Measurements from ENCODE around the gene KCTD16.

KCTD16 gene

DNA sequence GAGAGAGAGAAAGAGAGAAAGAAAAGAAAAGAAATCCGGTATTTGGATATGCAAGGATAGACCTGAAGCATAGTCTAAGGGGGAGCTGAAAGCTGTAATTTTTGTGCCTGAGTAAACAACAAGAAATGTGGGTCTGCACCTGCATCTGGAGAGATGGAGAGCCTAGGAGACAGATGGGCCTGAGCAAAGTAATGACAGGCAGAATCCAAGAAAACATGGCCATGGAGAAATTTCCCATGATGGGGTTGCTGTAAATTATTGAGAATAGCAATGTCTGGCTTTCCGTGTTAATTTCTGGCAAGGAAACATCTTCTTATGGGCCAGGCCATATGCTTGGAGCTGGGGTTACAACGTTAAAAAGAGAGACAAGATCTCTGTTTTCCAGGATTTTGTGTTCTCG lies 40.4 kb upstream of the KCTD16 start:
- DNase-seq, result no peak
- no peaks in the 10 kb centered on the region for H3K36me3 ChIP-seq (replicated peaks; ENCODE audit: insufficient read depth, low read length)

DNA sequence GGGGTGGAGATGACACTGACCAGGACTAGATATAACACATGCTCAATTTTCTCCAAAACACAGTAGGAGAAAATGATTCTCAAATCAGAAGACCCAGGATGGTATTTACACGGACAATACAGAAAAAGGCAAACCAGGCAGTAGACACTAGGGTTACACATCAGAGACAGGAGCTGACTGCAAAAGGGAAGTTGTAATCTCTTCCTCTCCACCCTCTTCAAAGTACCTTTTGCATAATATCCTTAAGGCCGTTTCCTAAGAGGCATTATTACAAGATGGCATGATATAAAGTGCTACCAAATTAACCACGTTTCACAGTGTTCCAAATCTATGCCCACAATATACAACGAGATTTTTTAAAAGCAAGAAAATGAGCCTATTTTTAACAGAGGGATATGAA lies 39.4 kb upstream of the KCTD16 start:
- no peak for DNase-seq
- Histone ChIP-seq H3K9me2 (replicated peaks; ENCODE audit: insufficient read depth, low read length) (no peaks in the 10 kb centered on the region), H4K20me1 (ENCODE audit: insufficient read depth, low read length) (no peaks in the 10 kb centered on the region), H3F3A (ENCODE audit: insufficient read depth, low read length) (no peaks in the 10 kb centered on the region), H3K79me2 (ENCODE audit: low read length) (no peaks in the 10 kb centered on the region), H2AFZ (ENCODE audit: low read length) (no peak overlapping the region), H3K4me2 (ENCODE audit: low read depth, low read length) (no peak overlapping the region), H3K4me3 (ENCODE audit: low read length) (no peak overlapping the region), H3K9me3 (replicated peaks; ENCODE audit: insufficient read depth, low read length) (no peaks in the 10 kb centered on the region), H3K36me3 (replicated peaks; ENCODE audit: insufficient read depth, low read length) (no peaks in the 10 kb centered on the region), H3K27ac (ENCODE audit: low read length) (no peak overlapping the region), H3K4me1 (ENCODE audit: low read length) (no peaks in the 10 kb centered on the region), H3K9ac (ENCODE audit: low read length) (no peak overlapping the region), H3K27me3 (replicated peaks; ENCODE audit: insufficient read depth, low read length) (no peaks in the 10 kb centered on the region)
- TF ChIP-seq EZH2 (optimal IDR thresholded peaks at IDR 0.05; ENCODE audit: low read depth, low read length) (no peak), EZH2phosphoT487 (IDR thresholded peaks at IDR 0.05; ENCODE audit: low read length) (no peak)
- TF ChIP-seq, protein P1, sequence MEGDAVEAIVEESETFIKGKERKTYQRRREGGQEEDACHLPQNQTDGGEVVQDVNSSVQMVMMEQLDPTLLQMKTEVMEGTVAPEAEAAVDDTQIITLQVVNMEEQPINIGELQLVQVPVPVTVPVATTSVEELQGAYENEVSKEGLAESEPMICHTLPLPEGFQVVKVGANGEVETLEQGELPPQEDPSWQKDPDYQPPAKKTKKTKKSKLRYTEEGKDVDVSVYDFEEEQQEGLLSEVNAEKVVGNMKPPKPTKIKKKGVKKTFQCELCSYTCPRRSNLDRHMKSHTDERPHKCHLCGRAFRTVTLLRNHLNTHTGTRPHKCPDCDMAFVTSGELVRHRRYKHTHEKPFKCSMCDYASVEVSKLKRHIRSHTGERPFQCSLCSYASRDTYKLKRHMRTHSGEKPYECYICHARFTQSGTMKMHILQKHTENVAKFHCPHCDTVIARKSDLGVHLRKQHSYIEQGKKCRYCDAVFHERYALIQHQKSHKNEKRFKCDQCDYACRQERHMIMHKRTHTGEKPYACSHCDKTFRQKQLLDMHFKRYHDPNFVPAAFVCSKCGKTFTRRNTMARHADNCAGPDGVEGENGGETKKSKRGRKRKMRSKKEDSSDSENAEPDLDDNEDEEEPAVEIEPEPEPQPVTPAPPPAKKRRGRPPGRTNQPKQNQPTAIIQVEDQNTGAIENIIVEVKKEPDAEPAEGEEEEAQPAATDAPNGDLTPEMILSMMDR (IDR thresholded peaks at IDR 0.05; ENCODE audit: low read length), result no peak

More for the DNA sequence above, 40.4 kb upstream of the KCTD16 start:
- no peaks in the 10 kb centered on the region for H4K20me1 ChIP-seq (ENCODE audit: insufficient read depth, low read length)
- H3K79me2 ChIP-seq (ENCODE audit: low read length), result no peaks in the 10 kb centered on the region
- H3K4me3 ChIP-seq (ENCODE audit: low read length), result no peak overlapping the region
- no peak overlapping the region for H3K27ac ChIP-seq (ENCODE audit: low read length)
- no peak for TF ChIP-seq EZH2phosphoT487 (IDR thresholded peaks at IDR 0.05; ENCODE audit: low read length)
- TF ChIP-seq, protein P1 (IDR thresholded peaks at IDR 0.05; ENCODE audit: low read length), result no peak
- TF ChIP-seq EZH2 (optimal IDR thresholded peaks at IDR 0.05; ENCODE audit: low read depth, low read length), result no peak
- H3K9me3 ChIP-seq (replicated peaks; ENCODE audit: insufficient read depth, low read length), result no peaks in the 10 kb centered on the region
- H3K4me2 ChIP-seq (ENCODE audit: low read depth, low read length), result no peak overlapping the region
- no peak overlapping the region for H2AFZ ChIP-seq (ENCODE audit: low read length)
- no peaks in the 10 kb centered on the region for H3K27me3 ChIP-seq (replicated peaks; ENCODE audit: insufficient read depth, low read length)
- no peaks in the 10 kb centered on the region for H3F3A ChIP-seq (ENCODE audit: insufficient read depth, low read length)
- H3K4me1 ChIP-seq (ENCODE audit: low read length), result no peaks in the 10 kb centered on the region
- H3K9ac ChIP-seq (ENCODE audit: low read length), result no peak overlapping the region
- H3K9me2 ChIP-seq (replicated peaks; ENCODE audit: insufficient read depth, low read length), result no peaks in the 10 kb centered on the region

GRCh38 chr5:144133050-144133633 lies 37.5 kb upstream of the KCTD16 start:
- no peak for TF ChIP-seq EZH2phosphoT487 (IDR thresholded peaks at IDR 0.05; ENCODE audit: low read length)
- TF ChIP-seq EZH2 (optimal IDR thresholded peaks at IDR 0.05; ENCODE audit: low read depth, low read length), result no peak
- TF ChIP-seq, protein P1 (IDR thresholded peaks at IDR 0.05; ENCODE audit: low read length), result no peak
- Histone ChIP-seq H2AFZ (ENCODE audit: low read length) (no peak overlapping the region), H3K27ac (ENCODE audit: low read length) (no peak overlapping the region)

More at GRCh38 chr5:144133050-144133633, 37.5 kb upstream of the KCTD16 start:
- no peaks in the 10 kb centered on the region for H3K36me3 ChIP-seq (replicated peaks; ENCODE audit: insufficient read depth, low read length)
- no peak overlapping the region for H3K4me2 ChIP-seq (ENCODE audit: low read depth, low read length)
- no peaks in the 10 kb centered on the region for H3F3A ChIP-seq (ENCODE audit: insufficient read depth, low read length)
- no peaks in the 10 kb centered on the region for H3K27me3 ChIP-seq (replicated peaks; ENCODE audit: insufficient read depth, low read length)
- H3K9me3 ChIP-seq (replicated peaks; ENCODE audit: insufficient read depth, low read length), result no peaks in the 10 kb centered on the region
- no peaks in the 10 kb centered on the region for H4K20me1 ChIP-seq (ENCODE audit: insufficient read depth, low read length)
- no peaks in the 10 kb centered on the region for H3K4me1 ChIP-seq (ENCODE audit: low read length)
- H3K79me2 ChIP-seq (ENCODE audit: low read length), result no peaks in the 10 kb centered on the region
- H3K9ac ChIP-seq (ENCODE audit: low read length), result no peak overlapping the region
- no peak overlapping the region for H3K4me3 ChIP-seq (ENCODE audit: low read length)
- H3K9me2 ChIP-seq (replicated peaks; ENCODE audit: insufficient read depth, low read length), result no peaks in the 10 kb centered on the region
- DNase-seq, result no peak
